Endothelial cell of umbilical vein (primary cell): ENCODE measurements around the gene FBL. TPM values are rescaled to one million over a fixed set of nuclear protein-coding genes. Genes with fewer than 3 reads are reported as not detected.
A peak's percentile ranks its signal among the peaks of the same experiment; 100 is the strongest.
"Not testable (repeated sequence)": the region's sequence is repeated elsewhere in the genome, so short reads cannot be mapped to it uniquely, and the experiment has no call there.

Source experiments
- BruUV-seq: library from RNA; stranded (reverse); fragments of 400-500 nt; replicated peaks from 2 replicates; lab custom pipeline; 2021; lab: Mats Ljungman, UMichigan
- CTCF ChIA-PET: fragments of 300-600, 350-600 bp; sonication (Branson Sonifier 250); formaldehyde crosslinking; loops from one replicate; lab custom pipeline; 2021; ENCODE audit warnings: antibody characterized with exemption, inconsistent platforms; lab: Charles Lee
- POLR2A ChIA-PET: fragments of 300-600, 350-600 bp; sonication (Branson Sonifier 250); formaldehyde crosslinking; loops from one replicate; lab custom pipeline; 2021; ENCODE audit warnings: antibody characterized with exemption, inconsistent platforms; lab: Charles Lee
- DNase-seq: peaks from one replicate; pipeline ENCODE4 v3.0.0-alpha.2; 2011; ENCODE audit warnings: low read depth, low spot score
- FAIRE-seq: peaks from 2 replicates; lab custom pipeline; 2011; peaks lifted over from hg19 to GRCh38; lab: Jason Lieb, UNC
- H2AFZ ChIP-seq: 2 replicates; pipeline ENCODE4 v1.6.0; 2012; ENCODE audit warnings: low read depth, low read length, control low read depth, inconsistent platforms
- H3K27ac ChIP-seq: 2 replicates; pipeline ENCODE4 v1.5.1; 2011; ENCODE audit warnings: low read depth, mild to moderate bottlenecking, control low read depth, low read length, moderate library complexity; ENCODE audit not compliant: insufficient read depth
- H3K27me3 ChIP-seq, 2 experiments: 2 replicates each; pipeline versions ENCODE4 v1.6.0 to v1.6.1; 2011; ENCODE audit warnings: low read length in 2 of 2, mixed read lengths in 1 of 2; ENCODE audit not compliant: control insufficient read depth in 2 of 2, insufficient read depth in 2 of 2
- H3K36me3 ChIP-seq, 2 experiments: 2 replicates in 1 of 2; 3 replicates in 1 of 2; pipeline ENCODE4 v1.5.1; 2011; ENCODE audit warnings: low read length in 2 of 2, mild to moderate bottlenecking in 1 of 2, moderate library complexity in 1 of 2; ENCODE audit not compliant: control insufficient read depth in 2 of 2, insufficient read depth in 2 of 2; ENCODE audit errors: extremely low read depth in 1 of 2
- H3K4me1 ChIP-seq: 3 replicates; pipeline ENCODE4 v1.5.1; 2011; ENCODE audit warnings: mild to moderate bottlenecking, low read length; ENCODE audit not compliant: control insufficient read depth, insufficient read depth; ENCODE audit errors: extremely low read depth
- H3K4me2 ChIP-seq: 2 replicates; pipeline ENCODE4 v1.6.1; 2011; ENCODE audit warnings: low read length, control low read depth, mixed read lengths; ENCODE audit not compliant: insufficient read depth
- H3K4me3 ChIP-seq, 3 experiments: fragments of 200-600 bp in 1 of 3; sonication (generic), shearing (Covaris generic) in 1 of 3; replicated peaks in 1 of 3; 2 replicates each; pipeline ENCODE4 v1.5.1; 2011 to 2016; ENCODE audit warnings: control low read depth in 3 of 3, low read length in 3 of 3, mild to moderate bottlenecking in 2 of 3, inconsistent platforms in 1 of 3, low read depth in 1 of 3, moderate library complexity in 1 of 3; ENCODE audit not compliant: insufficient read depth in 1 of 3
- H3K79me2 ChIP-seq: 2 replicates; pipeline ENCODE4 v1.6.0; 2012; ENCODE audit warnings: low read length, inconsistent platforms; ENCODE audit not compliant: control insufficient read depth, insufficient read depth
- H3K9ac ChIP-seq: replicated peaks from 2 replicates; pipeline ENCODE3; 2011; ENCODE audit warnings: low read length, control low read depth; ENCODE audit not compliant: insufficient read depth; ENCODE audit errors: extremely low read depth
- H3K9me1 ChIP-seq: replicated peaks from 3 replicates; pipeline ENCODE4 v1.6.0; 2011; ENCODE audit warnings: mild to moderate bottlenecking, low read length; ENCODE audit not compliant: control insufficient read depth, insufficient read depth; ENCODE audit errors: extremely low read depth
- H3K9me3 ChIP-seq: replicated peaks from 2 replicates; pipeline ENCODE4 v1.5.1; 2012; ENCODE audit warnings: low read length, inconsistent platforms; ENCODE audit not compliant: control insufficient read depth, insufficient read depth
- H4K20me1 ChIP-seq: replicated peaks from 2 replicates; pipeline ENCODE3; 2011; ENCODE audit warnings: mild to moderate bottlenecking, low read length; ENCODE audit not compliant: control insufficient read depth, insufficient read depth; ENCODE audit errors: extremely low read depth
- dilution Hi-C: fragments of 300-500 bp; cut with MboI; formaldehyde crosslinking; loops from one replicate; pipeline ENCODE4 v1.15.0; 2019; ENCODE audit warnings: low sequenced_read_pairs; ENCODE audit not compliant: extremely low pct_ligation_motif_present
- intact Hi-C: fragments of 100-400 bp; cut with micrococcal nuclease; formaldehyde crosslinking; loops from one replicate; pipeline ENCODE4 v1.10.0; 2022
- polyA plus RNA-seq, 4 experiments: library from polyadenylated mRNA; depleted of rRNA in 3 of 4; stranded (reverse) in 3 of 4; unstranded in 1 of 4; fragments of >200 nt; gene quantifications; 2 replicates each; pipeline versions ENCODE4 v1.2.1 to v1.2.3, GENCODE V29; 2011 to 2012; ENCODE audit warnings: missing spikeins in 1 of 4
- total RNA-seq: library from RNA; stranded (reverse); gene quantifications from 2 replicates; pipeline ENCODE4 v1.2.3, GENCODE V29; 2021
- TF ChIP-seq, protein P1 (sequence below), 2 donors: IDR thresholded peaks; 1 replicate in 1 of 2; 2 replicates in 1 of 2; pipeline ENCODE4 v1.5.1; 2011; ENCODE audit warnings: low read length in 2 of 2, mild to moderate bottlenecking in 2 of 2, moderate library complexity in 2 of 2, control low read depth in 1 of 2, inconsistent platforms in 1 of 2, low read depth in 1 of 2; ENCODE audit not compliant: insufficient read depth in 1 of 2; ENCODE audit errors: extremely low read depth in 1 of 2

The FBL gene
- total and polyA plus RNA-seq, 2 donors (not counting 3 experiments of a cell fraction or from before 2014, with no cell fraction given): 271 to 473 TPM

DNA sequence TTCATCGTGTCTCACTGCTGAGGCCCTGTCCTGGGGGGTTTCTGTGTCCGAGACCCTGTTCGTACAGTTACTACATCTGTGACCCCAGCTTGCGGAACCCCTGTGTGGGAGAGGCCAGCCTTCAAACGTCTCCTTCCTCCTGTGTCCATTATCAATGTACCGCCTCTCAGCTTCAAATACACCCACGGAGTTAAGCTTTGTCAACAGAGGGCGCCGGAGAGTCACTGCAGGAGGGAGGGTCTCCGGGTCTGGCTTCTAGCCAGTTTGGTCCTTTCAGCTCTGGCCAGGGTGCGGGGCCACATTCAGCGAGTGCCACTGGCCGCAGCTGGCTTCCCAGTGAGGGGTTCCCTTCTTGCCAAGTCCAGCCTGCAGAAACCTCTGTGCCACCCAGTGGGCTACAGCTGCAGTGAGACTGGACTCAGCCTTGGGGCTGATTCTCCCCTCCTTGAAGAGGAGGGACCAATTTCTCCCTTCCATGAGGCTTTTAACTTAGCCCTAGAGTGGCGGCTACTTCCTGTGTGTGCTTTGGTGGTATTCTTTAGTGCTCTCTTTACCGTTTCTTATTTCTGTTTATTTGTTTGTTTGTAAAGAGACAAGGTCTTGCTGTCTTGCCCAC, 35.4 kb upstream of the FBL start:
- dilution Hi-C loops, H3K4me1 ChIP-seq, H3K9me3 ChIP-seq, H3K4me3 ChIP-seq, H3K27me3 ChIP-seq, H4K20me1 ChIP-seq, H3K9ac ChIP-seq, H3K79me2 ChIP-seq, H3K4me2 ChIP-seq, H3K27ac ChIP-seq, POLR2A ChIA-PET, intact Hi-C loops, BruUV-seq, H3K9me1 ChIP-seq, H3K36me3 ChIP-seq, H2AFZ ChIP-seq: not testable (repeated sequence)
- TF ChIP-seq, protein P1, sequence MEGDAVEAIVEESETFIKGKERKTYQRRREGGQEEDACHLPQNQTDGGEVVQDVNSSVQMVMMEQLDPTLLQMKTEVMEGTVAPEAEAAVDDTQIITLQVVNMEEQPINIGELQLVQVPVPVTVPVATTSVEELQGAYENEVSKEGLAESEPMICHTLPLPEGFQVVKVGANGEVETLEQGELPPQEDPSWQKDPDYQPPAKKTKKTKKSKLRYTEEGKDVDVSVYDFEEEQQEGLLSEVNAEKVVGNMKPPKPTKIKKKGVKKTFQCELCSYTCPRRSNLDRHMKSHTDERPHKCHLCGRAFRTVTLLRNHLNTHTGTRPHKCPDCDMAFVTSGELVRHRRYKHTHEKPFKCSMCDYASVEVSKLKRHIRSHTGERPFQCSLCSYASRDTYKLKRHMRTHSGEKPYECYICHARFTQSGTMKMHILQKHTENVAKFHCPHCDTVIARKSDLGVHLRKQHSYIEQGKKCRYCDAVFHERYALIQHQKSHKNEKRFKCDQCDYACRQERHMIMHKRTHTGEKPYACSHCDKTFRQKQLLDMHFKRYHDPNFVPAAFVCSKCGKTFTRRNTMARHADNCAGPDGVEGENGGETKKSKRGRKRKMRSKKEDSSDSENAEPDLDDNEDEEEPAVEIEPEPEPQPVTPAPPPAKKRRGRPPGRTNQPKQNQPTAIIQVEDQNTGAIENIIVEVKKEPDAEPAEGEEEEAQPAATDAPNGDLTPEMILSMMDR (IDR thresholded peaks at IDR 0.05; ENCODE audit: extremely low read depth in 1 of 2, insufficient read depth in 1 of 2, low read depth in 1 of 2, low read length in 2 of 2): peak in 1 of 2 donors; percentile 50
- DNase-seq (peak; percentile 38), FAIRE-seq (peak; percentile 88)
- CTCF ChIA-PET: interaction anchor here (0.6 to 1.1 kb wide), 2 partner anchors 89 kb away, joined by 3 read pairs; no protein-coding TSS in a partner anchor

GRCh38 chr19:39880241-39880640, 34.1 kb upstream of the FBL start:
- BruUV-seq, H4K20me1 ChIP-seq, dilution Hi-C loops, H3K79me2 ChIP-seq, intact Hi-C loops, H3K27me3 ChIP-seq, DNase-seq, H3K4me3 ChIP-seq, H3K9ac ChIP-seq, H3K27ac ChIP-seq, H3K9me3 ChIP-seq, POLR2A ChIA-PET, H3K9me1 ChIP-seq, H2AFZ ChIP-seq, FAIRE-seq, H3K4me1 ChIP-seq, H3K4me2 ChIP-seq, CTCF ChIA-PET, H3K36me3 ChIP-seq: not testable (repeated sequence)

GRCh38 chr19:39879796-39880195, 33.6 kb upstream of the FBL start:
- BruUV-seq, FAIRE-seq: not testable (repeated sequence)

More at GRCh38 chr19:39879796-39880195, 33.6 kb upstream of the FBL start:
- H2AFZ ChIP-seq, dilution Hi-C loops, CTCF ChIA-PET, H3K9ac ChIP-seq, H3K9me1 ChIP-seq, H3K9me3 ChIP-seq, H3K4me2 ChIP-seq, H3K4me3 ChIP-seq, H4K20me1 ChIP-seq, H3K27me3 ChIP-seq, intact Hi-C loops, H3K36me3 ChIP-seq, H3K27ac ChIP-seq, POLR2A ChIA-PET, H3K4me1 ChIP-seq, DNase-seq, H3K79me2 ChIP-seq: not testable (repeated sequence)
